Mesenchymal stem cell (in vitro differentiated cells and primary cell): ENCODE measurements around the gene CTSD.

Experiments
- DNase-seq: peaks from one replicate; pipeline ENCODE4 v3.0.0-alpha.2; 2013
- H2AFZ ChIP-seq: one replicate; pipeline ENCODE4 v1.6.1; 2013; ENCODE audit warnings: low read depth, mild to moderate bottlenecking, control low read depth, inconsistent platforms, low read length, moderate library complexity
- H2AK5ac ChIP-seq: 2 replicates; pipeline ENCODE4 v1.6.1; 2013; ENCODE audit warnings: low read length, moderate library complexity, mild to moderate bottlenecking, inconsistent platforms; ENCODE audit not compliant: severe bottlenecking
- H2BK120ac ChIP-seq: one replicate; pipeline ENCODE4 v1.6.1; 2013; ENCODE audit warnings: low read depth, mild to moderate bottlenecking, inconsistent platforms, low read length, moderate library complexity
- H2BK12ac ChIP-seq, 2 experiments: one replicate each; pipeline ENCODE4 v1.6.1; 2013; ENCODE audit warnings: inconsistent platforms in 2 of 2, low read length in 2 of 2, mild to moderate bottlenecking in 2 of 2, moderate library complexity in 2 of 2, control low read depth in 1 of 2
- H2BK15ac ChIP-seq: one replicate; pipeline ENCODE4 v1.6.1; 2013; ENCODE audit warnings: mild to moderate bottlenecking, low read depth, inconsistent platforms; ENCODE audit not compliant: poor library complexity, severe bottlenecking
- H2BK5ac ChIP-seq: 2 replicates; pipeline ENCODE4 v1.6.1; 2013; ENCODE audit warnings: low read depth, mild to moderate bottlenecking, low read length, control low read depth, inconsistent platforms; ENCODE audit not compliant: poor library complexity, severe bottlenecking
- H3K14ac ChIP-seq, 2 experiments: one replicate each; pipeline ENCODE4 v1.6.1; 2013; ENCODE audit warnings: inconsistent platforms in 2 of 2, low read length in 2 of 2, control low read depth in 1 of 2, mild to moderate bottlenecking in 1 of 2, moderate library complexity in 1 of 2
- H3K18ac ChIP-seq, 2 experiments: one replicate each; pipeline ENCODE4 v1.6.1; 2013; ENCODE audit warnings: inconsistent platforms in 2 of 2, low read length in 2 of 2, control low read depth in 1 of 2, low read depth in 1 of 2, mild to moderate bottlenecking in 1 of 2
- H3K23ac ChIP-seq, 2 experiments: one replicate each; pipeline ENCODE4 v1.6.1; 2013; ENCODE audit warnings: inconsistent platforms in 2 of 2, low read length in 2 of 2, mild to moderate bottlenecking in 2 of 2, moderate library complexity in 2 of 2, control low read depth in 1 of 2
- H3K27ac ChIP-seq: 2 replicates; pipeline ENCODE4 v1.5.1; 2013; ENCODE audit warnings: mild to moderate bottlenecking, moderate library complexity, low read length, control low read depth, inconsistent platforms; ENCODE audit not compliant: poor library complexity, severe bottlenecking
- H3K27me3 ChIP-seq, 2 experiments: 2 replicates each; pipeline versions ENCODE4 v1.6.1 to v1.7.0; 2013; ENCODE audit warnings: low read length in 2 of 2, mild to moderate bottlenecking in 2 of 2, moderate library complexity in 2 of 2, control low read depth in 1 of 2, inconsistent platforms in 1 of 2; ENCODE audit not compliant: control insufficient read depth in 1 of 2, insufficient read depth in 1 of 2
- H3K36me3 ChIP-seq, 2 experiments: 2 replicates each; pipeline versions ENCODE4 v1.6.1 to v1.7.0; 2013; ENCODE audit warnings: low read length in 2 of 2, control low read depth in 1 of 2, inconsistent platforms in 1 of 2, low read depth in 1 of 2, mild to moderate bottlenecking in 1 of 2; ENCODE audit not compliant: insufficient read depth in 2 of 2, control insufficient read depth in 1 of 2
- H3K4ac ChIP-seq, 2 experiments: one replicate each; pipeline ENCODE4 v1.6.1; 2013; ENCODE audit warnings: inconsistent platforms in 2 of 2, low read length in 2 of 2, mild to moderate bottlenecking in 2 of 2, moderate library complexity in 2 of 2, control low read depth in 1 of 2, low read depth in 1 of 2
- H3K4me1 ChIP-seq: 2 replicates; pipeline ENCODE4 v1.6.1; 2013; ENCODE audit warnings: low read depth, low read length, control low read depth; ENCODE audit not compliant: control insufficient read depth, insufficient read depth
- H3K4me2 ChIP-seq: 2 replicates; pipeline ENCODE4 v1.6.1; 2013; ENCODE audit warnings: low read length, mild to moderate bottlenecking, inconsistent platforms; ENCODE audit not compliant: poor library complexity, severe bottlenecking
- H3K4me3 ChIP-seq, 2 experiments: 2 replicates each; pipeline versions ENCODE4 v1.5.1 to v1.7.0; 2013; ENCODE audit warnings: low read length in 2 of 2, mild to moderate bottlenecking in 2 of 2, control low read depth in 1 of 2, low read depth in 1 of 2; ENCODE audit not compliant: insufficient read depth in 1 of 2
- H3K79me1 ChIP-seq: replicated peaks from 2 replicates; pipeline ENCODE4 v1.6.1; 2013; ENCODE audit warnings: mild to moderate bottlenecking, control low read depth, low read length, inconsistent platforms; ENCODE audit not compliant: poor library complexity, severe bottlenecking
- H3K9ac ChIP-seq: 2 replicates; pipeline ENCODE4 v1.7.0; 2013; ENCODE audit warnings: mild to moderate bottlenecking, low read length, moderate library complexity
- H3K9me3 ChIP-seq: 2 replicates; pipeline ENCODE4 v1.7.0; 2013; ENCODE audit warnings: mild to moderate bottlenecking, low read length; ENCODE audit not compliant: control insufficient read depth
- H4K8ac ChIP-seq: one replicate; pipeline ENCODE4 v1.6.1; 2013; ENCODE audit warnings: inconsistent platforms, mild to moderate bottlenecking, low read length, moderate library complexity
- H4K91ac ChIP-seq: one replicate; pipeline ENCODE4 v1.6.1; 2013; ENCODE audit warnings: mild to moderate bottlenecking, low read length, inconsistent platforms
- WGBS: methylation state at CpG from one replicate; pipeline ENCODE4 v1.1.7; 2013; ENCODE audit warnings: mixed read lengths; 5-methylcytosine and 5-hydroxymethylcytosine counted together

CTSD gene

GRCh38 chr11:1771700-1772099, 8.0 kb upstream of the CTSD start:
- peak overlapping the region; percentile 14 for H2AK5ac ChIP-seq
- peak overlapping the region; percentile 75 for H4K8ac ChIP-seq
- no peaks in the 10 kb centered on the region for H3K27me3 ChIP-seq
- peaks cover 30% of the 10 kb centered on the region for H3K4me1 ChIP-seq
- no peak overlapping the region for H3K14ac ChIP-seq
- H3K79me1 ChIP-seq = no peaks in the 10 kb centered on the region
- peak overlapping the region in 1 of 2 experiments; percentile 78 for H3K4ac ChIP-seq
- H3K9ac ChIP-seq = peak overlapping the region; percentile 70
- peak overlapping the region; percentile 59 to 96 for H2BK12ac ChIP-seq
- H3K9me3 ChIP-seq = no peaks in the 10 kb centered on the region
- H4K91ac ChIP-seq = peak overlapping the region; percentile 84
- DNase-seq = peak; percentile 89
- H3K4me3 ChIP-seq = peak overlapping the region in 1 of 2 experiments; percentile 12
- H2BK120ac ChIP-seq = peak overlapping the region; percentile 88
- H3K27ac ChIP-seq = peak overlapping the region; percentile 92
- H3K23ac ChIP-seq = no peak overlapping the region
- H3K36me3 ChIP-seq = no peaks in the 10 kb centered on the region
- H3K18ac ChIP-seq = peak overlapping the region; percentile 73 to 85
- H2AFZ ChIP-seq = no peak overlapping the region
- no peak overlapping the region for H2BK15ac ChIP-seq
- H2BK5ac ChIP-seq = no peak overlapping the region
- 76% methylated on average over 3 of the region's 6 CpGs for WGBS
- no peak overlapping the region for H3K4me2 ChIP-seq

GRCh38 chr11:1771273-1771672, 7.5 kb upstream of the CTSD start:
- Histone ChIP-seq H4K91ac (peak overlapping the region; percentile 84), H3K9me3 (no peaks in the 10 kb centered on the region), H2BK12ac (peak overlapping the region; percentile 59 to 96), H2BK15ac (no peak overlapping the region), H3K36me3 (no peaks in the 10 kb centered on the region), H3K27ac (peak overlapping the region; percentile 92), H3K14ac (peak overlapping the region in 1 of 2 experiments; percentile 61), H3K4me3 (no peak overlapping the region), H2AFZ (no peak overlapping the region), H3K23ac (no peak overlapping the region), H2BK5ac (no peak overlapping the region), H4K8ac (peak overlapping the region; percentile 59), H2BK120ac (peak overlapping the region; percentile 88), H2AK5ac (peak overlapping the region; percentile 14), H3K4ac (peak overlapping the region; percentile 62 to 78), H3K27me3 (no peaks in the 10 kb centered on the region), H3K4me2 (no peak overlapping the region), H3K79me1 (no peaks in the 10 kb centered on the region), H3K4me1 (peaks cover 30% of the 10 kb centered on the region), H3K9ac (peak overlapping the region; percentile 5), H3K18ac (peak overlapping the region; percentile 73 to 85)
- DNase-seq = no peak
- 95% methylated on average over 18 of the region's 18 CpGs for WGBS

- no peak overlapping the region for H3K4me3 ChIP-seq
- WGBS = 75% methylated on average over 5 of the region's 5 CpGs
- H3K4ac ChIP-seq = no peak overlapping the region
- no peak overlapping the region for H3K4me2 ChIP-seq
- H2BK5ac ChIP-seq = no peak overlapping the region
- peak overlapping the region; percentile 59 to 69 for H2BK12ac ChIP-seq
- no peaks in the 10 kb centered on the region for H3K36me3 ChIP-seq
- H3K9ac ChIP-seq = no peak overlapping the region
- H2BK15ac ChIP-seq = no peak overlapping the region
- H3K27me3 ChIP-seq = no peaks in the 10 kb centered on the region
- no peaks in the 10 kb centered on the region for H3K79me1 ChIP-seq
- no peaks in the 10 kb centered on the region for H3K9me3 ChIP-seq
- DNase-seq = peak; percentile 35
- H3K4me1 ChIP-seq = peaks cover 30% of the 10 kb centered on the region
- H3K27ac ChIP-seq = no peak overlapping the region
- no peak overlapping the region for H4K8ac ChIP-seq
- H3K23ac ChIP-seq = no peak overlapping the region
- no peak overlapping the region for H4K91ac ChIP-seq
- H3K14ac ChIP-seq = no peak overlapping the region
- H2AFZ ChIP-seq = no peak overlapping the region
- peak overlapping the region in 1 of 2 experiments; percentile 61 for H3K18ac ChIP-seq
- H2BK120ac ChIP-seq = no peak overlapping the region
- no peak overlapping the region for H2AK5ac ChIP-seq
Measured at GRCh38 chr11:1770528-1770927, 6.8 kb upstream of the CTSD start.

DNA sequence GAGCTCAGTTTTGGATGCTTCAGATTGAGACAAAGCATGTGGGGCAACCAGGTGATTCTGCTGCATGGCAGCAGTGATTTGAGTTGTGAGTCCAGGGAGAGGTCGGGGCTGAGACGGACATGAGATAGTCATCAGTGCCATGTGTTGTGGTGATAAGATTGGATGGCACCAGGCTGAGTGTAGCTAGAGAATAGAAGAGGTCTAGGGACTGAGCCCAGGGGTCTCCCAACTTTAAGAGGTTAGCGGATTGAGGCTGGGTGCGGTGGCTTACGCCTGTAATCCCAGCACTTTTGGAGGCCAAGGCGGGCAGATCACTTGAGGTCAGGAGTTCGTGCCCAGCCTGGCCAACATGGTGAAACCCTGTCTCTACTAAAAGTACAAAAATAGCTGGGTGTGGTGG, 6.3 kb upstream of the CTSD start:
- H3K79me1 ChIP-seq = no peaks in the 10 kb centered on the region
- H3K4me1 ChIP-seq = peaks cover 30% of the 10 kb centered on the region
- WGBS = 98% methylated on average over 7 of the region's 7 CpGs
- no peaks in the 10 kb centered on the region for H3K9me3 ChIP-seq
- no peak overlapping the region for H3K14ac ChIP-seq
- H2BK120ac ChIP-seq = no peak overlapping the region
- H3K4me3 ChIP-seq = no peak overlapping the region
- peak overlapping the region; percentile 15 to 33 for H2BK12ac ChIP-seq
- no peak overlapping the region for H4K8ac ChIP-seq
- H4K91ac ChIP-seq = no peak overlapping the region
- H3K4ac ChIP-seq = peak overlapping the region in 1 of 2 experiments; percentile 40
- H3K23ac ChIP-seq = no peak overlapping the region
- peak overlapping the region; percentile 1 for H2AK5ac ChIP-seq
- no peak overlapping the region for H2AFZ ChIP-seq
- no peak overlapping the region for H3K9ac ChIP-seq
- DNase-seq = no peak
- no peaks in the 10 kb centered on the region for H3K27me3 ChIP-seq
- H3K4me2 ChIP-seq = no peak overlapping the region
- H3K36me3 ChIP-seq = no peaks in the 10 kb centered on the region
- peak overlapping the region; percentile 2 to 37 for H3K18ac ChIP-seq
- no peak overlapping the region for H2BK5ac ChIP-seq
- no peak overlapping the region for H2BK15ac ChIP-seq
- H3K27ac ChIP-seq = no peak overlapping the region
